ENCODE data around the gene NDUFAF2.

The NDUFAF2 gene

DNA sequence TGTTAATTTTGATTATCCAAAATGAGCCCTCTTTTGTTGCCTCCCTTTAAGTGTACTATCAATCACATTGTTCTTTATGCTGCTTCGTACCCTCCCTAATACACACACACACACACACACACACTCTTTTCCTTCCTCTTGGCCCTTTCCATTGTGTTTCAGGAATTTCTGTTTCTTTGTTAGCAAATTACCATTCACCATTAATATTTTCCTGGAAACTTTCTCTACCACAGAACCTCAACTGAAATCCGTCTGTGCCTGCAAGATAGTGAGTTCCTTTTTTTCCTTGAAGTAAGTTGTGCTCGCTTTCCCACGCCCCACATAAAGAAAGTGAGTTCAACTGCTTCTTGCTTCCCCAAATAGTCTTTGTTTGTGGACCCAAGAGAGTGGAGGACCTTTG lies 155.4 kb downstream of the NDUFAF2 start:
- DNase-seq (ENCODE audit: low read depth), result no peak
- TF ChIP-seq, protein P1, sequence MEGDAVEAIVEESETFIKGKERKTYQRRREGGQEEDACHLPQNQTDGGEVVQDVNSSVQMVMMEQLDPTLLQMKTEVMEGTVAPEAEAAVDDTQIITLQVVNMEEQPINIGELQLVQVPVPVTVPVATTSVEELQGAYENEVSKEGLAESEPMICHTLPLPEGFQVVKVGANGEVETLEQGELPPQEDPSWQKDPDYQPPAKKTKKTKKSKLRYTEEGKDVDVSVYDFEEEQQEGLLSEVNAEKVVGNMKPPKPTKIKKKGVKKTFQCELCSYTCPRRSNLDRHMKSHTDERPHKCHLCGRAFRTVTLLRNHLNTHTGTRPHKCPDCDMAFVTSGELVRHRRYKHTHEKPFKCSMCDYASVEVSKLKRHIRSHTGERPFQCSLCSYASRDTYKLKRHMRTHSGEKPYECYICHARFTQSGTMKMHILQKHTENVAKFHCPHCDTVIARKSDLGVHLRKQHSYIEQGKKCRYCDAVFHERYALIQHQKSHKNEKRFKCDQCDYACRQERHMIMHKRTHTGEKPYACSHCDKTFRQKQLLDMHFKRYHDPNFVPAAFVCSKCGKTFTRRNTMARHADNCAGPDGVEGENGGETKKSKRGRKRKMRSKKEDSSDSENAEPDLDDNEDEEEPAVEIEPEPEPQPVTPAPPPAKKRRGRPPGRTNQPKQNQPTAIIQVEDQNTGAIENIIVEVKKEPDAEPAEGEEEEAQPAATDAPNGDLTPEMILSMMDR (IDR thresholded peaks at IDR 0.05; ENCODE audit: low read length, missing control alignments), result no peak
- H3K4me3 ChIP-seq (replicated peaks; ENCODE audit: low read depth, low read length), result no peak overlapping the region

- TF ChIP-seq, protein P1 (IDR thresholded peaks at IDR 0.05; ENCODE audit: low read length, missing control alignments), result no peak
- no peak for DNase-seq (ENCODE audit: low read depth)
- no peak overlapping the region for H3K4me3 ChIP-seq (replicated peaks; ENCODE audit: low read depth, low read length)
Observed at GRCh38 chr5:61114441-61114840, 169.4 kb downstream of the NDUFAF2 start.

- H3K4me3 ChIP-seq (replicated peaks; ENCODE audit: low read depth, low read length), result no peak overlapping the region
- no peak for DNase-seq (ENCODE audit: low read depth)
- TF ChIP-seq, protein P1 (IDR thresholded peaks at IDR 0.05; ENCODE audit: low read length, missing control alignments), result no peak
Observed at GRCh38 chr5:61115968-61116367, 171.0 kb downstream of the NDUFAF2 start.

- DNase-seq (ENCODE audit: low read depth), result no peak
- TF ChIP-seq, protein P1 (IDR thresholded peaks at IDR 0.05; ENCODE audit: low read length, missing control alignments), result no peak
- H3K4me3 ChIP-seq (replicated peaks; ENCODE audit: low read depth, low read length), result no peak overlapping the region
Observed at GRCh38 chr5:61119066-61119465, 174.1 kb downstream of the NDUFAF2 start.

DNA sequence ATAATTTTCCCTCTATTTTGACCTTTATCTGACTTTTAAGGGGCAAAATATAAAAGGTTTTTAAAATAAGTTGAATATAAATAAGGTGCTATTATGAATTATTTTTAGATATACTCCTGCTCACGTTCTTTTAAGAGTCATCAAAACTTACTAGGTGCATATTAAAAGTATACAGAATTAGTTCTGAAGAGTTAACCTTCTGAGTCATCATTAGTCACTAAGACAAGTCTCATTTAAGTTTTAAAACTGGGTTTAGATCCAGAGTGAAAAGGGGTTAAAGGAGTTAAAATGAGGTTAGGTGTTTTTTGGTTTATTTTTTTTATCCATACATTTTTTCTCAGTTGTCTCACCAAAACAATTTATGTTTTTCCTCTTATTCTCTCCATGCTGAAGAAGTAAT lies 175.5 kb downstream of the NDUFAF2 start:
- TF ChIP-seq, protein P1 (IDR thresholded peaks at IDR 0.05; ENCODE audit: low read length, missing control alignments), result no peak
- DNase-seq (ENCODE audit: low read depth), result no peak
- H3K4me3 ChIP-seq (replicated peaks; ENCODE audit: low read depth, low read length), result no peak overlapping the region

- H3K4me3 ChIP-seq (replicated peaks; ENCODE audit: low read depth, low read length), result no peak overlapping the region
- TF ChIP-seq, protein P1 (IDR thresholded peaks at IDR 0.05; ENCODE audit: low read length, missing control alignments), result no peak
- no peak for DNase-seq (ENCODE audit: low read depth)
Observed at GRCh38 chr5:61123145-61123544, 178.1 kb downstream of the NDUFAF2 start.

DNA sequence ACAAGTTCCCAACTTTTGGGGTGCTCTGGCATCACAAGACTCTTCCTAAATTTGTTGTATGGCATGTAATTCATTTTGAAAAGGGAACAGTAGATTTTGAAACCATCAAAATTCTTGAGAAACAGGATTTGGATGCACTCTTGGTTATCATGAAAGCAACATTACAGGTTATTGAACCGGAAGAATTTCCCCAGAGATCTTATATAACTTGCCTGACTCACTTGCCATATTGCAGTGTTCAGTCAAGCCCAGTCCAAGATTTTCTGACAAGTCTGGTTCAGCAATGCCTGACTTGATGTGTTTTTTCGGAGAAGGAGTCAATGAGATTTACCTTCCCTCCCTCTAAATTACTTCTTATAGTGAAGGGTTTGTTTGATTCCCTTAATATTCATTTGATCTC lies 185.3 kb downstream of the NDUFAF2 start:
- no peak for DNase-seq (ENCODE audit: low read depth)
- H3K4me3 ChIP-seq (replicated peaks; ENCODE audit: low read depth, low read length), result no peak overlapping the region
- TF ChIP-seq, protein P1 (IDR thresholded peaks at IDR 0.05; ENCODE audit: low read length, missing control alignments), result no peak
